Right lobe of liver (tissue), 6 donors: Measurements from ENCODE around the gene TTF1. TPM values are rescaled to one million over a fixed set of nuclear protein-coding genes. Genes with fewer than 3 reads are reported as not detected.

Source experiments
- ATAC-seq, 4 donors: fragments of 200-7000 bp; cut with Tn5 transposase; one replicate each; pipeline ENCODE4 v1.9.1; 2020; ENCODE audit warnings: mild to moderate bottlenecking in 4 of 4, moderate library complexity in 4 of 4
- DNase-seq, 3 donors: peaks; one replicate each; pipeline ENCODE4 v3.0.0-alpha.2; 2020
- H3K27ac ChIP-seq, 3 donors: fragments of 200-600 bp; one replicate each; pipeline ENCODE4 v1.8.0; 2022
- H3K27me3 ChIP-seq, 2 donors: fragments of 200-600 bp; one replicate each; pipeline ENCODE4 v1.8.0; 2022
- H3K36me3 ChIP-seq, 4 donors: fragments of 200-600 bp; sonication (generic) in 1 of 4; one replicate each; pipeline versions ENCODE4 v1.5.1 to v1.8.0; 2017 to 2022; ENCODE audit warnings: control low read depth in 1 of 4
- H3K4me1 ChIP-seq, 4 donors: fragments of 200-600 bp; sonication (generic) in 1 of 4; one replicate each; pipeline versions ENCODE4 v1.5.1 to v1.8.0; 2017 to 2022; ENCODE audit warnings: control low read depth in 1 of 4
- H3K4me3 ChIP-seq, 3 donors: fragments of 200-600 bp; one replicate each; pipeline ENCODE4 v1.8.0; 2022
- H3K9me3 ChIP-seq, 4 donors: fragments of 200-600 bp; sonication (generic) in 1 of 4; one replicate each; pipeline versions ENCODE4 v1.5.1 to v1.8.0; 2017 to 2022; ENCODE audit warnings: control low read depth in 1 of 4
- POLR2A ChIP-seq: fragments of 450-650 bp; IDR thresholded peaks from one replicate; pipeline ENCODE4 v1.6.1; 2017; ENCODE audit warnings: antibody characterized with exemption, mild to moderate bottlenecking
- WGBS: methylation state at CpG from one replicate; pipeline ENCODE4 v1.1.6; 2018; ENCODE audit warnings: low coverage, low lambda C conversion rate; ENCODE audit not compliant: insufficient coverage; ENCODE audit errors: missing lambda C conversion rate; 5-methylcytosine and 5-hydroxymethylcytosine counted together
- intact Hi-C, 2 donors: fragments of 100-400 bp; cut with DNase I; formaldehyde crosslinking; loops; one replicate each; pipeline versions ENCODE4 v1.11.2 to v1.14.1; 2022
- total RNA-seq, 6 experiments: library from RNA; depleted of rRNA in 2 of 6; stranded (reverse); fragments of >200 nt in 2 of 6; fragmentation: NEBNext Ultra II Directional in 3 of 6; extraction: Animal tissue kit (Norgen Biotek cat#: 25700) in 3 of 6; gene quantifications; one replicate each; pipeline versions ENCODE4 v1.1.0 to v1.2.4, GENCODE V29; 2016 to 2023
- TF ChIP-seq, protein P1 (sequence below), 4 donors: fragments of 200-600 bp in 3 of 4; fragments of 450-650 bp in 1 of 4; IDR thresholded peaks; one replicate each; pipeline versions ENCODE4 v1.5.1 to v1.8.0; 2016 to 2022; ENCODE audit warnings: antibody characterized with exemption in 4 of 4, mild to moderate bottlenecking in 2 of 4
- donor health status: DM: no; HTN: yes; CAD: no.
- donor health status: DM: no; HTN: no; CAD: no.
- donor health status: DM: no; HTN: no; CAD: no.
- donor health status: DM: no; HTN: yes; CAD: no.
- donor health status: DM: no; HTN: yes; CAD: no.

Gene TTF1
- total RNA-seq, 6 experiments from 2014 or later, result 2.2 to 6.0 (median 3.4) TPM

DNA sequence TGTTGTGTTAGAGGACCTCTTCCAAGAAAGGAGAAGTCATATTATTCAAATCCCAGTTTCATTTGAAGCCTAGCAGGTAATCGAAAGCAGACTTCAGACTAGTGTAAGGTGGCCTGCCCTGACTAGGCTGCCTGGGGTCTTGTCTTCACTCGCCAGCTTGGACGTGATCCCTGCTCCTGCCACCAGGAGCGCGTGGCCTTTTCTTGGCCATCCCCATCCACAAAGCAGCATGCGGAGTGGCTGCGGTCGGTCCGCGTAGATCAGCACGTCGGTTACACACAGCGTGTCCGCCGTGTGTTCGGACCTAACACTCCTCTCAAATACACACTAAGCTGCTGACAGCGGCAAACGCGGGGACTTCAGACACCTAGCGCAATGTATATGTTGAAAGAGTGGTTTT, 40.7 kb upstream of the TTF1 start:
- no peaks in the 10 kb centered on the region for H3K36me3 ChIP-seq
- no peak for ATAC-seq
- no peaks in the 10 kb centered on the region for H3K4me1 ChIP-seq
- H3K27me3 ChIP-seq, result no peaks in the 10 kb centered on the region
- TF ChIP-seq, protein P1, sequence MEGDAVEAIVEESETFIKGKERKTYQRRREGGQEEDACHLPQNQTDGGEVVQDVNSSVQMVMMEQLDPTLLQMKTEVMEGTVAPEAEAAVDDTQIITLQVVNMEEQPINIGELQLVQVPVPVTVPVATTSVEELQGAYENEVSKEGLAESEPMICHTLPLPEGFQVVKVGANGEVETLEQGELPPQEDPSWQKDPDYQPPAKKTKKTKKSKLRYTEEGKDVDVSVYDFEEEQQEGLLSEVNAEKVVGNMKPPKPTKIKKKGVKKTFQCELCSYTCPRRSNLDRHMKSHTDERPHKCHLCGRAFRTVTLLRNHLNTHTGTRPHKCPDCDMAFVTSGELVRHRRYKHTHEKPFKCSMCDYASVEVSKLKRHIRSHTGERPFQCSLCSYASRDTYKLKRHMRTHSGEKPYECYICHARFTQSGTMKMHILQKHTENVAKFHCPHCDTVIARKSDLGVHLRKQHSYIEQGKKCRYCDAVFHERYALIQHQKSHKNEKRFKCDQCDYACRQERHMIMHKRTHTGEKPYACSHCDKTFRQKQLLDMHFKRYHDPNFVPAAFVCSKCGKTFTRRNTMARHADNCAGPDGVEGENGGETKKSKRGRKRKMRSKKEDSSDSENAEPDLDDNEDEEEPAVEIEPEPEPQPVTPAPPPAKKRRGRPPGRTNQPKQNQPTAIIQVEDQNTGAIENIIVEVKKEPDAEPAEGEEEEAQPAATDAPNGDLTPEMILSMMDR (IDR thresholded peaks at IDR 0.05), result no peak
- TF ChIP-seq POLR2A, result no peak
- WGBS, result 48% methylated on average over 14 of the region's 20 CpGs
- intact Hi-C loops, result no loop called here
- H3K9me3 ChIP-seq, result no peaks in the 10 kb centered on the region
- H3K27ac ChIP-seq, result no peak overlapping the region
- no peak overlapping the region for H3K4me3 ChIP-seq
- no peak for DNase-seq

DNA sequence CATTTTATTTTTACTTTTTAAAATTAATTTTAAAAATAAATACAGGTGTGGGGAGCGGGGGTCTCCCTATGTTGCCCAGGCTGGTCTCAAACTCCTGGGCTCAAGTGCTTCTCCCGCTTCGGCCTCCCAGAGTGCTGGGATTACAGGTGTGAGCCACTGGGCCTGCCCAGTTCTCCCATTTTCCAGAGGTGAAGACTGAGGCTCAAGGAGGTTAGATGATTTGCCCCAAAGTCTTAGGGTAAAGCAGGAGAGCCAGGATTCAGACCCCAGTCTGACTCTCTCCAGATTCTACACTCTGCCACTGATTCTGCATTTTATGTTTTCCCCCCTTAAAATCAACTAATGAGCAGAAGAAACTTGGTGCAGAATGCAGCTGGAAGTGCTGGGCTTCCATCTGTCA, 40.2 kb upstream of the TTF1 start:
- intact Hi-C loops, result no loop called here
- Histone ChIP-seq H3K4me3 (no peak overlapping the region), H3K4me1 (no peaks in the 10 kb centered on the region), H3K27ac (no peak overlapping the region), H3K36me3 (no peaks in the 10 kb centered on the region), H3K9me3 (no peaks in the 10 kb centered on the region), H3K27me3 (no peaks in the 10 kb centered on the region)
- WGBS, result no CpG with 5 or more reads among the region's 3 CpGs
- DNase-seq, result no peak
- TF ChIP-seq, protein P1 (IDR thresholded peaks at IDR 0.05), result no peak
- no peak for TF ChIP-seq POLR2A
- no peak for ATAC-seq

DNA sequence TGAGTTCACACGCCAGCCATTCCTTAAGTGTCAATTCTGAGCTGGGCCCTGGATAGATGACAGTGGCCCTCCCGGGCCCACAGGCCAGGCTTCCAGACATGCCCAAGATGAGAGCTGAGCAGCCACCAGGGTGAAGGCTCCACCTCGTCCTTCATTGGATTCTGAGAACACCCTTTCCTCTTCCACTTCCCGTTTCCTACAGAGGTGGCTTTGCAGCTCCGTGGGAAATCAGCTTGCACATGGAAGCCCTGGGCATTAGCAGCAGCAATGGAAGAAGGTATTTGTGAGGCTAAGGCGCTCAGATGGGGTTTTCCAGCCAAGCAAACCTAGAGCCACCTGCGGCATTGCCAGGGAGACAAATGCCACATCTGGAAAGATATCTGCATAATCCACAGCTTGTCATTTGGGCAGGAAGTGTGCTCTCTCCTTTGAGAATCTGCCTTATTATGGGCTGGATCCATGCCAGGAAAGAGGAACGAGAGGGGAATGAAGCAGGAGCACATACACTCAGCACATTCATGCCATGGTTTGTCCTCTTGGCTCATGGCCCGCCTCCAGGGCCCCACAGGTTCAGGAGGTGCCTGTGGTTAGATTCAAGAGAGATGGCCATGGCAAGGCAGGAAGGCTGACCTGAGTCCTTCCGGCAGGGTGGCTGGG, 37.4 kb upstream of the TTF1 start:
- no peak overlapping the region for H3K4me3 ChIP-seq
- 23% methylated on average over 8 of the region's 10 CpGs for WGBS
- DNase-seq (no peak), ATAC-seq (no peak)
- no peaks in the 10 kb centered on the region for H3K36me3 ChIP-seq
- H3K27ac ChIP-seq, result no peak overlapping the region
- intact Hi-C loops, result no loop called here
- no peak for TF ChIP-seq POLR2A
- TF ChIP-seq, protein P1 (IDR thresholded peaks at IDR 0.05), result no peak
- no peaks in the 10 kb centered on the region for H3K9me3 ChIP-seq
- no peaks in the 10 kb centered on the region for H3K27me3 ChIP-seq
- H3K4me1 ChIP-seq, result no peaks in the 10 kb centered on the region

DNA sequence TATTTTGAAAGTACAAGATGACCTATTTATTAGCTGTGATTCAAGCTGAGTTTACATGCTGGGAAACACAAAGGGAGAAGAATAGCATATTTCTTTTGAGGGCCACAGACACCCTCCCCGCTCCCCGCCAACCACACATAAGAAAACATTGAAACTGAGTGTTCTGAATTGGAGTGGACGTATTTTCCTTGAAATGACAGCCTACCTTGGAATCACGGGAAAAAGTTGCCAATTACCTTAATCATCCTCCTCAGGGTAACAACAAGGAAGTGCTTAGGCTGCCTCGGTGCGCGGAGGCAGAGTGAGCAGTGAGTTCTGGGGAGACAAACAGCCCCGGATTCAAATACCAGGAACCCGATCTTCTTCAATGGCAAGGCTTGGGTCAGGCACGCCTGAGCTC, 34.8 kb upstream of the TTF1 start:
- Histone ChIP-seq H3K4me3 (no peak overlapping the region), H3K27me3 (no peaks in the 10 kb centered on the region), H3K27ac (no peak overlapping the region), H3K9me3 (no peaks in the 10 kb centered on the region), H3K36me3 (no peaks in the 10 kb centered on the region), H3K4me1 (no peaks in the 10 kb centered on the region)
- TF ChIP-seq, protein P1 (IDR thresholded peaks at IDR 0.05), result no peak
- intact Hi-C loops, result no loop called here
- no peak for DNase-seq
- 41% methylated on average over 8 of the region's 10 CpGs for WGBS
- ATAC-seq, result no peak

DNA sequence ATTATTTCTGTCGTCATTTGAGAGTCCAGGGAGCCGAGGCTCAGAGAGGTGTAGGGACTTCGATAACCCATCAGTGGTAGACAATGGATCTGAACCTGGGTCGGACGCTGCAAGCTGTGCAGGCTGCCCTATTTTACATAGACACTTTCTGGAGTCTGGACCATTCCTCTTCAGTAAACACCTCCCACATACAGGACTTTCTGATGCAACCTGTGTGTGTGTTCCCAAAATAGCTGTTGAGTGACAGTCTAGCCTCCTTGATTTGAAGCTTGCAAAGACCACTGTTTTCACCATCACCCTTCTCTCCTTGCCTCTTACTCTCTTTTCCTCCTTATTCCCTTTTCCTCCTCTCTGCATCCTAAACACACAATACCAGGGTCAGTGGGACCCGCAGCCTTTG, 34.1 kb upstream of the TTF1 start:
- no peaks in the 10 kb centered on the region for H3K36me3 ChIP-seq
- no peaks in the 10 kb centered on the region for H3K4me1 ChIP-seq
- ATAC-seq, result no peak
- no peak for DNase-seq
- 44% methylated on average over 6 of the region's 6 CpGs for WGBS
- H3K27me3 ChIP-seq, result no peaks in the 10 kb centered on the region
- no peak overlapping the region for H3K27ac ChIP-seq
- intact Hi-C loops, result no loop called here
- TF ChIP-seq POLR2A, result no peak
- TF ChIP-seq, protein P1 (IDR thresholded peaks at IDR 0.05), result no peak
- no peak overlapping the region for H3K4me3 ChIP-seq
- no peaks in the 10 kb centered on the region for H3K9me3 ChIP-seq
